Stimulated activated CD8-positive, alpha-beta memory T cell treated with anti-CD3 and anti-CD28 coated beads, Interleukin-15, amount 100 ng/mL, for 48 hours (primary cell): ENCODE measurements around the gene DNAJC7.
"Not testable (repeated sequence)": the region's sequence is repeated elsewhere in the genome, so short reads cannot be mapped to it uniquely, and the experiment has no call there.

Experiments
- DNase-seq, 2 donors: peaks; one replicate each; pipeline ENCODE4 v3.0.0-alpha.2; 2020; ENCODE audit warnings: low read depth in 2 of 2

DNAJC7 gene

GRCh38 chr17:41957031-41957868 lies 60.0 kb downstream of the DNAJC7 start:
- DNase-seq = no peak

DNA sequence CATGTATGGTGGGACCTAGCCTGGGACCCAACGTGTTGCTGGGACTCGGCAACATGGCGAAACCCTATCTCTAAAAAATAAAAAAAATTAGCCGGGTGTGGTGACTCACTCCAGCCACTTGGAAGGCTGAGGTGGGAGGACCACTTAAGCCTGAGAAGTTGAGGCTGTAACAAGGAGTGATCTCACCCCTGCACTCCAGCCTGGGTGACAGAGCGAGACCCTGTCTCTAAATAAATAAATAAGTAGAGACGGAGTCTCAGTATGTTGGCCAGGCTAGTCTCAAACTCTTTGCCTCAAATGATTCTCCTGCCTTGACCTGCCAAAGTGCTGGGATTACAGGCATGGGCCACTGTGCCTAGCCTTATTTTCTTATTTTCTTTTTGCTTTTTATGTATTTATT lies 60.7 kb downstream of the DNAJC7 start:
- no peak for DNase-seq

DNA sequence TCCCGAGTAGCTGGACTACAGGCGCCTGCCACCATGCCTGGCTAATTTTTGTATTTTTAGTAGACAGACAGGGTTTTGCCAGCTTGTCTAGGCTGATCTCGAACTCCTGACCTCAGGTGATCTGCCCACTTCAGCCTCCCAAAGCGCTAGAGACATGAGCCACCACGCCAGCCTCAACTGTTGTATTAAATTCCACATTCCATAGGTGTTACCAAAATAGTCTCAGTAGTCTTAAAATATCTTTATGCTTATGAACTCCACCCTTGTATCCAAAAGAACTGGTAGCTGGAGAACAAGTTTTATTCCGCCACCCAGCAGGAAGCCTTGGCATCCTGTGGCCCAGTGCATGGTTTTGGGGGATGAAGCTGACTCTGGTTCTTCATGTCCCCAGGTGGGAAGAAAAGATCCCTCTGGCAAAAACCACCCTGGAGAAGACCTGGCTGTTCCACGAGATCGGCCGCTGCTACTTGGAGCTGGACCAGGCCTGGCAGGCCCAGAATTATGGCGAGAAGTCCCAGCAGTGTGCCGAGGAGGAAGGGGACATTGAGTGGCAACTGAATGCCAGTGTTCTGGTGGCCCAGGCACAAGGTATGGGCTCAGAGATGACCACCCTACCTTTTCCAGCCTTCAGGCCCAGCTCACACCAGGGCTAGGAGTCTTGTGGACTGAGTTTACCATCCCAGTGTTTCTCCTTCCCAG lies 68.3 kb downstream of the DNAJC7 start:
- DNase-seq = no peak

DNA sequence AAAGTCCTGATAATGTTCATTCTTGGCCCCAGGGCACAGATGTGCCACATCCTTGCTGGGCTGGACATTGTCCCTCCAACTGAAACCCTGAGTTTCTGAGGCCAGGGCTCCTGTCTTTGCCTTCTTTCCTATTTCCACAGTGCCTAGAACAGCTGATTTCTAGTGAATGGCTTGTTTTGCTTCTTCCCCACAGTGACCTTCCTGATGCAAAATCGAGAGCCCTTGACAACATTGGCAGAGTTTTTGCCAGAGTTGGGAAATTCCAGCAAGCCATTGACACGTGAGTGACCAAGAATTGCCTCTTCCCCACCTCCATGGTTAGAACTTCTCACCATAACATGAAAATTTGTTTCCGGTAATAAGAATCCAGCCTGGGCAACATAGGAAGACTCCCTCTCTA lies 72.3 kb downstream of the DNAJC7 start:
- no peak for DNase-seq

- no peak for DNase-seq
Measured at GRCh38 chr17:41943492-41943891, 73.7 kb downstream of the DNAJC7 start.

- no peak for DNase-seq
Measured at GRCh38 chr17:41942626-41943373, 74.4 kb downstream of the DNAJC7 start.

DNA sequence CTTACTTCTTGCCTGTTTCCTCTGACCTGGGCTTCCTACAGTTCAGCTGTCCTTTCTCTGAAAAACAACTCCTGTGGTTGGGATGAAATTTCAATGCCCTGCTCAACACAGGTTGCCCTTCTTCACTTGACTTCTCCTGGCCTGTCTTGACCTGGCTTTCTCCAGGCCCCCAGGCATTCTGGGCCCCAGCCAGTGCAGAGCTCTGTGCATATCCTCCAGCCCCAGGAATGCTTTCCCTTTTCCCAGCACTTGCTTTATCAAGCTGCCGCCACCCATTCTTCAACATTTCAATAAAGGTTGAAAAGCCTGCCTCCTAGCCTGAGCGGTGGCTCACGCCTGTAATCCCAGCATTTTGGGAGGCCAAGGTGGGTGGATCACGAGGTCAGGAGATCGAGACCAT lies 76.1 kb downstream of the DNAJC7 start:
- DNase-seq = no peak

- no peak for DNase-seq
Measured at GRCh38 chr17:41939693-41940090, 77.5 kb downstream of the DNAJC7 start.

DNA sequence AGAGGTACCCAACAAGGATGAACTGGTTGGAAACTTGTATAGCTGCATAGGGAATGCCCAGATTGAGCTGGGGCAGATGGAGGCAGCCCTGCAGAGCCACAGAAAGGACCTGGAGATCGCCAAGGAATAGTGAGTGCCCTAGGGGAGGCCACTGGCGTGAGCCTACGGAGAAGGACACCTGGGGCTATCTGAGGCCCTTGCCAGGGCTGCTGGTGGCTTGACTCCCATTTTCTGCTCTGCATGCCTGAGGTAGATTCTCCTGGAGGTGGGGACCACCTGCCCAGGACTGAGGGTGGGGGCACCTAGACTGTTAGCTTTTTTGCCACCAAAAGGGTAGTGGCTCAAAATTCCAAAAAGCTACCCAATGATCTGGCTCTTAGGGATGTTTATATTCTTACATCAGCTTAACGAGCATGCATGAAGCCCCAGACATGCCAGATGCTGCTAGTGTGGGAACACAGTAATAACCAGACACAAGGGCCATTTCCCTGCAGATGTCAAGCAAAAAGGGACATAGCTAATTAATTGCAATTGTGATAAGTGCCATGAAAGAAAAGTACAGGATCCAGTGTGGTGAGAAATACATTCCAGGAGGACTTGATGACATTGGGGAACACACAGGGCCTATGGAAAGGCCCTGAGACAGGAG lies 78.1 kb downstream of the DNAJC7 start:
- no peak for DNase-seq

GRCh38 chr17:41937970-41938954 lies 79.0 kb downstream of the DNAJC7 start:
- no peak for DNase-seq

- no peak for DNase-seq
Measured at GRCh38 chr17:41935641-41936040, 81.6 kb downstream of the DNAJC7 start.

GRCh38 chr17:41932816-41933389 lies 84.3 kb downstream of the DNAJC7 start:
- DNase-seq = no peak

- not testable (repeated sequence) for DNase-seq
Measured at GRCh38 chr17:41931715-41932114, 85.5 kb downstream of the DNAJC7 start.

GRCh38 chr17:41930833-41931156 lies 86.4 kb downstream of the DNAJC7 start:
- DNase-seq = not testable (repeated sequence)

GRCh38 chr17:41930009-41930832 lies 87.0 kb downstream of the DNAJC7 start, which contains the start of gene ODAD4:
TSS of gene ODAD4 (plus strand) at chr17:41930617. CDS start at chr17:41930724, 107 bp downstream.
- peak; percentile 93 to 95 for DNase-seq

DNA sequence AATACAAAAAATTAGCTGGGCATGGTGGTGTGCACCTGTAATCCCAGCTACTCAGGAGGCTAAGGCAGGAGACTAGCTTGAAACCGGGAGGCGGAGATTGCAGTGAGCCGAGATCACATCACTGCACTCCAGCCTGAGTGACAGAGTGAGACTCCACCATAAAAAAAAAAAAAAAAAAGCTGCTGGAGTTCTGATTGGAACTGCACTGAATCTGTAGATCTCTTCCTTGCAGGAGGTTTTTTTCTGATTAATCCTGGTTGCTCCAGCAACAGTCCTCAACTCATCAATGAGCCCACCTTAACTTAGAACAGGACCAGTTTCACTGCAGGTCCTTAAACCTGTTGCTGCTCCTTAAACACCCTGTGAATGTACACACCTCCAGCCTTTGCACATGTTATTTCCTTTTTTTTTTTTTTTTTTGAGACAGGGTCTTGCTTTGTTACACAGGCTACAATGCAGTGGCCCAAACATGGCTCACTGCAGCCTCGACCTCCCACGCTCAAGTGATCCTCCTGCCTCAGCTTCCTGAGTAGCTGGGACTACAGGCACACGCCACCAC lies 88.5 kb downstream of the DNAJC7 start:
- no peak for DNase-seq
